ENCODE data around the gene PRAMEF5. TPM values are rescaled to one million over a fixed set of nuclear protein-coding genes. Genes with fewer than 3 reads are reported as not detected.
"Not testable (repeated sequence)": the region's sequence is repeated elsewhere in the genome, so short reads cannot be mapped to it uniquely, and the experiment has no call there.

PRAMEF5 gene
- total RNA-seq: not detected in 2 replicates

- not testable (repeated sequence) for DNase-seq (ENCODE audit: low read depth in 2 of 2)
These were observed at the start of gene PRAMEF5 for GRCh38 chr1:13253898-13254297. Gene PRAMEF5 (plus strand): TSS chr1:13254198. CDS start chr1:13259269, 5,071 bp downstream.

- DNase-seq (ENCODE audit: low read depth in 2 of 2): not testable (repeated sequence)
These were observed 45.3 kb upstream of the PRAMEF5 start for GRCh38 chr1:13208712-13209111.

GRCh38 chr1:13216619-13217018, 37.4 kb upstream of the PRAMEF5 start:
- not testable (repeated sequence) for DNase-seq (ENCODE audit: low read depth in 2 of 2)

- not testable (repeated sequence) for DNase-seq (ENCODE audit: low read depth in 2 of 2)
These were observed 34.8 kb upstream of the PRAMEF5 start for GRCh38 chr1:13219203-13219602.

- not testable (repeated sequence) for DNase-seq (ENCODE audit: low read depth in 2 of 2)
These were observed 31.2 kb upstream of the PRAMEF5 start for GRCh38 chr1:13222788-13223187.

GRCh38 chr1:13224480-13225060, 29.4 kb upstream of the PRAMEF5 start:
- DNase-seq (ENCODE audit: low read depth in 2 of 2): no peak

GRCh38 chr1:13225675-13226204, 28.3 kb upstream of the PRAMEF5 start, which contains the start of gene PRAMEF18:
Gene PRAMEF18 (minus strand): TSS chr1:13226154. CDS start chr1:13226106, 48 bp downstream.
- DNase-seq (ENCODE audit: low read depth in 2 of 2): not testable (repeated sequence)

- DNase-seq (ENCODE audit: low read depth in 2 of 2): not testable (repeated sequence)
These were observed 26.5 kb upstream of the PRAMEF5 start for GRCh38 chr1:13227271-13228055.

- no peak for DNase-seq (ENCODE audit: low read depth in 2 of 2)
These were observed 25.6 kb upstream of the PRAMEF5 start for GRCh38 chr1:13228343-13228781.

GRCh38 chr1:13230096-13230495, 23.9 kb upstream of the PRAMEF5 start:
- not testable (repeated sequence) for DNase-seq (ENCODE audit: low read depth in 2 of 2)

GRCh38 chr1:13230601-13231000, 23.4 kb upstream of the PRAMEF5 start:
- DNase-seq (ENCODE audit: low read depth in 2 of 2): not testable (repeated sequence)

- DNase-seq (ENCODE audit: low read depth in 2 of 2): not testable (repeated sequence)
These were observed 22.8 kb upstream of the PRAMEF5 start for GRCh38 chr1:13231061-13231750.

- not testable (repeated sequence) for DNase-seq (ENCODE audit: low read depth in 2 of 2)
These were observed 21.9 kb upstream of the PRAMEF5 start for GRCh38 chr1:13232056-13232455.

- DNase-seq (ENCODE audit: low read depth in 2 of 2): not testable (repeated sequence)
These were observed 19.9 kb upstream of the PRAMEF5 start for GRCh38 chr1:13234057-13234456.

GRCh38 chr1:13237572-13237971, 16.4 kb upstream of the PRAMEF5 start:
- not testable (repeated sequence) for DNase-seq (ENCODE audit: low read depth in 2 of 2)

- DNase-seq (ENCODE audit: low read depth in 2 of 2): not testable (repeated sequence)
These were observed 14.4 kb upstream of the PRAMEF5 start for GRCh38 chr1:13239633-13240032.

GRCh38 chr1:13243536-13244263, 10.3 kb upstream of the PRAMEF5 start:
- DNase-seq (ENCODE audit: low read depth in 2 of 2): not testable (repeated sequence)

GRCh38 chr1:13245841-13246553, 8.0 kb upstream of the PRAMEF5 start:
- not testable (repeated sequence) for DNase-seq (ENCODE audit: low read depth in 2 of 2)

GRCh38 chr1:13246554-13246871, 7.5 kb upstream of the PRAMEF5 start:
- DNase-seq (ENCODE audit: low read depth in 2 of 2): not testable (repeated sequence)

GRCh38 chr1:13247122-13247521, 6.9 kb upstream of the PRAMEF5 start:
- not testable (repeated sequence) for DNase-seq (ENCODE audit: low read depth in 2 of 2)
